Measurements from ENCODE around the gene SPACA5B.
"Not testable (repeated sequence)": the region's sequence is repeated elsewhere in the genome, so short reads cannot be mapped to it uniquely, and the experiment has no call there.

DNA sequence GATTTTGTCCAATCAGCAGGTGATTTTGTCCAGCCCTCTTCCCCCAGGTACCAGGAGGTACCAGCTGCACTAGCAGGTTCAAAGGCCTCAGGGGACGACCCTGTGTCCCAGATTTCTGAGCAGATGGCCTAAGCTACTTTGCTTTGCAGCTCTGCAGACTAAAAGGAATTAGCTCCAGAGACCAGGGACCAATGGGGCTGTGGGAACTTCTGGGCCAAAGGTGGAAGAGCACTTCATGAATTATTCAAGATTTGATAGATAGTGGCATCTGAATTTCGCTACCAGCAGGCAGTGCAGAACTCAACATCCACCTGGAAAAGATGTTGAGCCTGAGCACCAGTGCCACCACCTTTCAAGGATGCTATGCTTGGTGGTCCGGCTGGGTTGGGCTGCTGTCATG is 37.9 kb upstream of the SPACA5B start:
- TF ChIP-seq, protein P1, sequence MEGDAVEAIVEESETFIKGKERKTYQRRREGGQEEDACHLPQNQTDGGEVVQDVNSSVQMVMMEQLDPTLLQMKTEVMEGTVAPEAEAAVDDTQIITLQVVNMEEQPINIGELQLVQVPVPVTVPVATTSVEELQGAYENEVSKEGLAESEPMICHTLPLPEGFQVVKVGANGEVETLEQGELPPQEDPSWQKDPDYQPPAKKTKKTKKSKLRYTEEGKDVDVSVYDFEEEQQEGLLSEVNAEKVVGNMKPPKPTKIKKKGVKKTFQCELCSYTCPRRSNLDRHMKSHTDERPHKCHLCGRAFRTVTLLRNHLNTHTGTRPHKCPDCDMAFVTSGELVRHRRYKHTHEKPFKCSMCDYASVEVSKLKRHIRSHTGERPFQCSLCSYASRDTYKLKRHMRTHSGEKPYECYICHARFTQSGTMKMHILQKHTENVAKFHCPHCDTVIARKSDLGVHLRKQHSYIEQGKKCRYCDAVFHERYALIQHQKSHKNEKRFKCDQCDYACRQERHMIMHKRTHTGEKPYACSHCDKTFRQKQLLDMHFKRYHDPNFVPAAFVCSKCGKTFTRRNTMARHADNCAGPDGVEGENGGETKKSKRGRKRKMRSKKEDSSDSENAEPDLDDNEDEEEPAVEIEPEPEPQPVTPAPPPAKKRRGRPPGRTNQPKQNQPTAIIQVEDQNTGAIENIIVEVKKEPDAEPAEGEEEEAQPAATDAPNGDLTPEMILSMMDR (IDR thresholded peaks at IDR 0.05): not testable (repeated sequence)
- not testable (repeated sequence) for TF ChIP-seq POLR2AphosphoS5 (IDR thresholded peaks at IDR 0.05; ENCODE audit: low read depth, low read length); TCF7L2 (IDR thresholded peaks at IDR 0.05; ENCODE audit: low read depth, low read length); SIN3A (IDR thresholded peaks at IDR 0.05; ENCODE audit: borderline replicate concordance, insufficient read depth, low read depth, low read length)
- TF ChIP-seq, protein P2, sequence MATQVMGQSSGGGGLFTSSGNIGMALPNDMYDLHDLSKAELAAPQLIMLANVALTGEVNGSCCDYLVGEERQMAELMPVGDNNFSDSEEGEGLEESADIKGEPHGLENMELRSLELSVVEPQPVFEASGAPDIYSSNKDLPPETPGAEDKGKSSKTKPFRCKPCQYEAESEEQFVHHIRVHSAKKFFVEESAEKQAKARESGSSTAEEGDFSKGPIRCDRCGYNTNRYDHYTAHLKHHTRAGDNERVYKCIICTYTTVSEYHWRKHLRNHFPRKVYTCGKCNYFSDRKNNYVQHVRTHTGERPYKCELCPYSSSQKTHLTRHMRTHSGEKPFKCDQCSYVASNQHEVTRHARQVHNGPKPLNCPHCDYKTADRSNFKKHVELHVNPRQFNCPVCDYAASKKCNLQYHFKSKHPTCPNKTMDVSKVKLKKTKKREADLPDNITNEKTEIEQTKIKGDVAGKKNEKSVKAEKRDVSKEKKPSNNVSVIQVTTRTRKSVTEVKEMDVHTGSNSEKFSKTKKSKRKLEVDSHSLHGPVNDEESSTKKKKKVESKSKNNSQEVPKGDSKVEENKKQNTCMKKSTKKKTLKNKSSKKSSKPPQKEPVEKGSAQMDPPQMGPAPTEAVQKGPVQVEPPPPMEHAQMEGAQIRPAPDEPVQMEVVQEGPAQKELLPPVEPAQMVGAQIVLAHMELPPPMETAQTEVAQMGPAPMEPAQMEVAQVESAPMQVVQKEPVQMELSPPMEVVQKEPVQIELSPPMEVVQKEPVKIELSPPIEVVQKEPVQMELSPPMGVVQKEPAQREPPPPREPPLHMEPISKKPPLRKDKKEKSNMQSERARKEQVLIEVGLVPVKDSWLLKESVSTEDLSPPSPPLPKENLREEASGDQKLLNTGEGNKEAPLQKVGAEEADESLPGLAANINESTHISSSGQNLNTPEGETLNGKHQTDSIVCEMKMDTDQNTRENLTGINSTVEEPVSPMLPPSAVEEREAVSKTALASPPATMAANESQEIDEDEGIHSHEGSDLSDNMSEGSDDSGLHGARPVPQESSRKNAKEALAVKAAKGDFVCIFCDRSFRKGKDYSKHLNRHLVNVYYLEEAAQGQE (IDR thresholded peaks at IDR 0.05; ENCODE audit: insufficient read depth in 1 of 2, low read depth in 2 of 2, low read length in 1 of 2): not testable (repeated sequence)

All from Panc1 (cell line).